Endothelial cell of umbilical vein (primary cell): Measurements from ENCODE around the gene AAGAB. TPM values are rescaled to one million over a fixed set of nuclear protein-coding genes. Genes with fewer than 3 reads are reported as not detected.

ENCODE experiments used
- BruUV-seq: library from RNA; stranded (reverse); fragments of 400-500 nt; replicated peaks from 2 replicates; lab custom pipeline; 2021; lab: Mats Ljungman, UMichigan
- CTCF ChIA-PET: fragments of 300-600, 350-600 bp; sonication (Branson Sonifier 250); formaldehyde crosslinking; loops from one replicate; lab custom pipeline; 2021; ENCODE audit warnings: antibody characterized with exemption, inconsistent platforms; lab: Charles Lee
- POLR2A ChIA-PET: fragments of 300-600, 350-600 bp; sonication (Branson Sonifier 250); formaldehyde crosslinking; loops from one replicate; lab custom pipeline; 2021; ENCODE audit warnings: antibody characterized with exemption, inconsistent platforms; lab: Charles Lee
- DNase-seq: peaks from one replicate; pipeline ENCODE4 v3.0.0-alpha.2; 2011; ENCODE audit warnings: low read depth, low spot score
- FAIRE-seq: peaks from 2 replicates; lab custom pipeline; 2011; peaks lifted over from hg19 to GRCh38; lab: Jason Lieb, UNC
- H2AFZ ChIP-seq: 2 replicates; pipeline ENCODE4 v1.6.0; 2012; ENCODE audit warnings: low read depth, low read length, control low read depth, inconsistent platforms
- H3K27ac ChIP-seq: 2 replicates; pipeline ENCODE4 v1.5.1; 2011; ENCODE audit warnings: low read depth, mild to moderate bottlenecking, control low read depth, low read length, moderate library complexity; ENCODE audit not compliant: insufficient read depth
- H3K27me3 ChIP-seq, 2 experiments: 2 replicates each; pipeline versions ENCODE4 v1.6.0 to v1.6.1; 2011; ENCODE audit warnings: low read length in 2 of 2, mixed read lengths in 1 of 2; ENCODE audit not compliant: control insufficient read depth in 2 of 2, insufficient read depth in 2 of 2
- H3K36me3 ChIP-seq, 2 experiments: 2 replicates in 1 of 2; 3 replicates in 1 of 2; pipeline ENCODE4 v1.5.1; 2011; ENCODE audit warnings: low read length in 2 of 2, mild to moderate bottlenecking in 1 of 2, moderate library complexity in 1 of 2; ENCODE audit not compliant: control insufficient read depth in 2 of 2, insufficient read depth in 2 of 2; ENCODE audit errors: extremely low read depth in 1 of 2
- H3K4me1 ChIP-seq: 3 replicates; pipeline ENCODE4 v1.5.1; 2011; ENCODE audit warnings: mild to moderate bottlenecking, low read length; ENCODE audit not compliant: control insufficient read depth, insufficient read depth; ENCODE audit errors: extremely low read depth
- H3K4me2 ChIP-seq: 2 replicates; pipeline ENCODE4 v1.6.1; 2011; ENCODE audit warnings: low read length, control low read depth, mixed read lengths; ENCODE audit not compliant: insufficient read depth
- H3K4me3 ChIP-seq, 3 experiments: fragments of 200-600 bp in 1 of 3; sonication (generic), shearing (Covaris generic) in 1 of 3; replicated peaks in 1 of 3; 2 replicates each; pipeline ENCODE4 v1.5.1; 2011 to 2016; ENCODE audit warnings: control low read depth in 3 of 3, low read length in 3 of 3, mild to moderate bottlenecking in 2 of 3, inconsistent platforms in 1 of 3, low read depth in 1 of 3, moderate library complexity in 1 of 3; ENCODE audit not compliant: insufficient read depth in 1 of 3
- H3K79me2 ChIP-seq: 2 replicates; pipeline ENCODE4 v1.6.0; 2012; ENCODE audit warnings: low read length, inconsistent platforms; ENCODE audit not compliant: control insufficient read depth, insufficient read depth
- H3K9ac ChIP-seq: replicated peaks from 2 replicates; pipeline ENCODE3; 2011; ENCODE audit warnings: low read length, control low read depth; ENCODE audit not compliant: insufficient read depth; ENCODE audit errors: extremely low read depth
- H3K9me1 ChIP-seq: replicated peaks from 3 replicates; pipeline ENCODE4 v1.6.0; 2011; ENCODE audit warnings: mild to moderate bottlenecking, low read length; ENCODE audit not compliant: control insufficient read depth, insufficient read depth; ENCODE audit errors: extremely low read depth
- H3K9me3 ChIP-seq: replicated peaks from 2 replicates; pipeline ENCODE4 v1.5.1; 2012; ENCODE audit warnings: low read length, inconsistent platforms; ENCODE audit not compliant: control insufficient read depth, insufficient read depth
- H4K20me1 ChIP-seq: replicated peaks from 2 replicates; pipeline ENCODE3; 2011; ENCODE audit warnings: mild to moderate bottlenecking, low read length; ENCODE audit not compliant: control insufficient read depth, insufficient read depth; ENCODE audit errors: extremely low read depth
- CTCF ChIP-seq, 2 donors: IDR thresholded peaks; 1 replicate in 1 of 2; 2 replicates in 1 of 2; pipeline ENCODE4 v1.5.1; 2011; ENCODE audit warnings: low read length in 2 of 2, mild to moderate bottlenecking in 2 of 2, moderate library complexity in 2 of 2, control low read depth in 1 of 2, inconsistent platforms in 1 of 2, low read depth in 1 of 2; ENCODE audit not compliant: insufficient read depth in 1 of 2; ENCODE audit errors: extremely low read depth in 1 of 2
- EZH2 ChIP-seq: IDR thresholded peaks from 2 replicates; pipeline ENCODE4 v1.6.1; 2012; ENCODE audit warnings: borderline replicate concordance, low read depth, mild to moderate bottlenecking, moderate library complexity, low read length, inconsistent platforms; ENCODE audit not compliant: severe bottlenecking
- FOS ChIP-seq: IDR thresholded peaks from 2 replicates; pipeline ENCODE4 v1.6.1; 2011; ENCODE audit warnings: mild to moderate bottlenecking, low read length, moderate library complexity, borderline replicate concordance; ENCODE audit not compliant: insufficient read depth
- GATA2 ChIP-seq: IDR thresholded peaks from 2 replicates; pipeline ENCODE4 v1.7.0; 2011; ENCODE audit warnings: low read depth, mild to moderate bottlenecking, moderate library complexity, mixed read lengths, low read length; ENCODE audit not compliant: insufficient read length, insufficient read depth
- JUN ChIP-seq: IDR thresholded peaks from 2 replicates; pipeline ENCODE4 v1.6.1; 2011; ENCODE audit warnings: borderline replicate concordance, low read depth; ENCODE audit not compliant: insufficient read length, insufficient read depth
- MAX ChIP-seq: IDR thresholded peaks from 2 replicates; pipeline ENCODE4 v1.6.1; 2011; ENCODE audit not compliant: insufficient read depth, insufficient read length
- MYC ChIP-seq: IDR thresholded peaks from one replicate; pipeline ENCODE4 v1.6.1; 2011; ENCODE audit warnings: mild to moderate bottlenecking, low read depth, low read length
- POLR2A ChIP-seq: IDR thresholded peaks from 2 replicates; pipeline ENCODE4 v1.6.1; 2012; ENCODE audit warnings: low read depth, mild to moderate bottlenecking, control low read depth, low read length
- POLR2AphosphoS5 ChIP-seq: IDR thresholded peaks from 2 replicates; pipeline ENCODE4 v1.6.1; 2012; ENCODE audit warnings: low read depth, mild to moderate bottlenecking, control low read depth, low read length, moderate library complexity; ENCODE audit not compliant: insufficient read depth
- dilution Hi-C: fragments of 300-500 bp; cut with MboI; formaldehyde crosslinking; loops from one replicate; pipeline ENCODE4 v1.15.0; 2019; ENCODE audit warnings: low sequenced_read_pairs; ENCODE audit not compliant: extremely low pct_ligation_motif_present
- intact Hi-C: fragments of 100-400 bp; cut with micrococcal nuclease; formaldehyde crosslinking; loops from one replicate; pipeline ENCODE4 v1.10.0; 2022
- polyA plus RNA-seq, 4 experiments: library from polyadenylated mRNA; depleted of rRNA in 3 of 4; stranded (reverse) in 3 of 4; unstranded in 1 of 4; fragments of >200 nt; gene quantifications; 2 replicates each; pipeline versions ENCODE4 v1.2.1 to v1.2.3, GENCODE V29; 2011 to 2012; ENCODE audit warnings: missing spikeins in 1 of 4
- total RNA-seq: library from RNA; stranded (reverse); gene quantifications from 2 replicates; pipeline ENCODE4 v1.2.3, GENCODE V29; 2021

The AAGAB gene
- total and polyA plus RNA-seq, 2 donors (not counting 3 experiments of a cell fraction or from before 2014, with no cell fraction given), result 21.2 to 42.6 TPM

GRCh38 chr15:67276666-67277065 lies 22.2 kb upstream of the AAGAB start:
- Histone ChIP-seq H3K9ac (no peak overlapping the region), H3K27ac (no peak overlapping the region)
- BruUV-seq, result no TSS peak

GRCh38 chr15:67274236-67274635 lies 19.8 kb upstream of the AAGAB start:
- no peaks in the 10 kb centered on the region for H3K27me3 ChIP-seq
- no peak for FAIRE-seq
- H3K9me1 ChIP-seq, result no peaks in the 10 kb centered on the region
- no TSS peak for BruUV-seq
- no peak overlapping the region for H2AFZ ChIP-seq
- no peak overlapping the region for H3K9ac ChIP-seq
- no peaks in the 10 kb centered on the region for H3K36me3 ChIP-seq
- no peaks in the 10 kb centered on the region for H3K4me1 ChIP-seq
- H3K4me3 ChIP-seq, result no peak overlapping the region
- POLR2A ChIA-PET, result no interaction called here
- H4K20me1 ChIP-seq, result no peaks in the 10 kb centered on the region
- TF ChIP-seq EZH2, result no peak
- no peak for TF ChIP-seq POLR2AphosphoS5
- no peak for TF ChIP-seq JUN
- TF ChIP-seq GATA2, result no peak
- no peak for TF ChIP-seq MAX
- no peak for TF ChIP-seq CTCF (IDR thresholded peaks at IDR 0.05; ENCODE audit: extremely low read depth in 1 of 2, insufficient read depth in 1 of 2, low read depth in 1 of 2, low read length in 2 of 2)
- no peak for TF ChIP-seq FOS
- no peak for TF ChIP-seq MYC
- TF ChIP-seq POLR2A, result no peak
- dilution Hi-C loops (no loop called here), intact Hi-C loops (no loop called here)
- H3K9me3 ChIP-seq, result no peaks in the 10 kb centered on the region
- no peak overlapping the region for H3K27ac ChIP-seq
- no peaks in the 10 kb centered on the region for H3K79me2 ChIP-seq
- CTCF ChIA-PET, result no interaction called here
- no peak overlapping the region for H3K4me2 ChIP-seq
- no peak for DNase-seq

More at GRCh38 chr15:67276666-67277065, 22.2 kb upstream of the AAGAB start:
- intact Hi-C loops (no loop called here), dilution Hi-C loops (no loop called here)
- Histone ChIP-seq H3K4me1 (no peaks in the 10 kb centered on the region), H3K9me3 (no peaks in the 10 kb centered on the region), H3K27me3 (no peaks in the 10 kb centered on the region), H2AFZ (no peak overlapping the region), H4K20me1 (no peaks in the 10 kb centered on the region), H3K36me3 (no peaks in the 10 kb centered on the region), H3K4me3 (no peak overlapping the region), H3K9me1 (no peaks in the 10 kb centered on the region), H3K79me2 (no peaks in the 10 kb centered on the region), H3K4me2 (no peak overlapping the region)
- ChIA-PET POLR2A (no interaction called here), CTCF (no interaction called here)
- TF ChIP-seq POLR2A (no peak), EZH2 (no peak), FOS (no peak), MYC (no peak), GATA2 (no peak), MAX (no peak), JUN (no peak)
- FAIRE-seq (no peak), DNase-seq (no peak)
